ENCODE results near the gene TACC2.

Gene TACC2

GRCh38 chr10:121975295-121976086 is 13.5 kb upstream of the TACC2 start:
- TF ChIP-seq ESRRG (CRISPR knock-in tag; IDR thresholded peaks at IDR 0.05) (no peak), CSRNP3 (CRISPR knock-in tag; IDR thresholded peaks at IDR 0.05) (no peak), POU6F1 (CRISPR knock-in tag; IDR thresholded peaks at IDR 0.05; ENCODE audit: borderline replicate concordance, low read depth) (no peak), BACH2 (CRISPR knock-in tag; IDR thresholded peaks at IDR 0.05; ENCODE audit: borderline replicate concordance) (no peak), TCF4 (CRISPR knock-in tag; IDR thresholded peaks at IDR 0.05; ENCODE audit: borderline replicate concordance) (no peak), ZFP30 (CRISPR knock-in tag; IDR thresholded peaks at IDR 0.05) (no peak), CSDC2 (CRISPR knock-in tag; IDR thresholded peaks at IDR 0.05) (no peak), GLIS3 (CRISPR knock-in tag; IDR thresholded peaks at IDR 0.05) (no peak), ZNF8 (CRISPR knock-in tag; IDR thresholded peaks at IDR 0.05) (no peak), OSR1 (CRISPR knock-in tag; IDR thresholded peaks at IDR 0.05) (no peak), SNAI2 (CRISPR knock-in tag; IDR thresholded peaks at IDR 0.05) (no peak), ZC3H10 (CRISPR knock-in tag; IDR thresholded peaks at IDR 0.05) (no peak), CREB5 (CRISPR knock-in tag; IDR thresholded peaks at IDR 0.05; ENCODE audit: low read depth) (no peak), TOX (CRISPR knock-in tag; IDR thresholded peaks at IDR 0.05; ENCODE audit: borderline replicate concordance) (no peak)
- ATAC-seq: peak; percentile 52

- TF ChIP-seq TCF4 (CRISPR knock-in tag; IDR thresholded peaks at IDR 0.05; ENCODE audit: borderline replicate concordance): no peak
- no peak for ATAC-seq
Observed at GRCh38 chr10:121976607-121977006, 12.4 kb upstream of the TACC2 start.

- TF ChIP-seq TOX (CRISPR knock-in tag; IDR thresholded peaks at IDR 0.05; ENCODE audit: borderline replicate concordance) (no peak), ESRRG (CRISPR knock-in tag; IDR thresholded peaks at IDR 0.05) (no peak), CREB5 (CRISPR knock-in tag; IDR thresholded peaks at IDR 0.05; ENCODE audit: low read depth) (no peak), ZNF8 (CRISPR knock-in tag; IDR thresholded peaks at IDR 0.05) (no peak), TSHZ2 (CRISPR knock-in tag; IDR thresholded peaks at IDR 0.05) (no peak), ZNF70 (CRISPR knock-in tag; IDR thresholded peaks at IDR 0.05) (no peak), OSR1 (CRISPR knock-in tag; IDR thresholded peaks at IDR 0.05) (no peak), CSRNP3 (CRISPR knock-in tag; IDR thresholded peaks at IDR 0.05) (no peak), PPARA (CRISPR knock-in tag; IDR thresholded peaks at IDR 0.05; ENCODE audit: borderline replicate concordance) (no peak), ZFP30 (CRISPR knock-in tag; IDR thresholded peaks at IDR 0.05) (no peak), PATZ1 (CRISPR knock-in tag; IDR thresholded peaks at IDR 0.05; ENCODE audit: borderline replicate concordance) (no peak), ARNTL (CRISPR knock-in tag; IDR thresholded peaks at IDR 0.05; ENCODE audit: borderline replicate concordance, low read depth) (no peak), SNAI2 (CRISPR knock-in tag; IDR thresholded peaks at IDR 0.05) (no peak), BACH2 (CRISPR knock-in tag; IDR thresholded peaks at IDR 0.05; ENCODE audit: borderline replicate concordance) (no peak)
- ATAC-seq: no peak
Observed at GRCh38 chr10:121978511-121978910, 10.5 kb upstream of the TACC2 start.

All from SK-N-SH treated with all-trans-retinoic acid at 6 μM for 48 hours (cell line).